CD1c-positive myeloid dendritic cell (primary cell): ENCODE measurements around the gene MPZL2.
A peak's percentile ranks its signal among the peaks of the same experiment; 100 is the strongest.

Experiments used
- DNase-seq: peaks from one replicate; pipeline ENCODE4 v3.0.0-alpha.2; 2016; ENCODE audit errors: extremely low spot score

Gene MPZL2

DNA sequence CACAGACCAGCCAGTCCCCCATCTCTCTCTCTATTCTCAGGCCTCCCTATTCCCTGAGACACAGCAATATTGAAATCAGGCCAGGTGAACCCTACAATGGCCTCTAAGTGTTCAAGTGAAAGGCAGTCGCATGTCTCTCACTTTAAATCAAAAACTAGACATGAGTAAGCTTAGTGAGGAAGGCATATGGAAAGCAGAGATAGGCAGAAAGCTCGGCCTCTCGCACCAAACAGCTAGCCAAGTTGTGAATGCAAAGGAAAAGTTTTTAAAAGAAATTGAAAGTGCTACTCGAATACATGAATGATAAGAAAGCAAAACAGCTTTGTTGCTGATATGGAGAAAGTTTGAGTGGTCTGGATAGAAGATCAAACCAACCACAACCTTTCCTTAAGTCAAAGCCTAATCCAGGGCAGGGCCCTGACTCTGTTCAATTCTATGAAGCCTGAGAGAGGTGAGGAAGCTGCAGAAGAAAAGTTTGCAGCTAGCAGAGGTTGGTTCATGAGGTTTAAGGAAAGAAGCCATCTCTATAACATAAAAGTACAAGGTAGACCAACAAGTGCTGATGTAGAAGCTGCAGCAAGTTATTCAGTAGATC lies 19.8 kb upstream of the MPZL2 start:
- no peak for DNase-seq

- DNase-seq: no peak
Measured at GRCh38 chr11:118283037-118283636, 19.0 kb upstream of the MPZL2 start.

DNA sequence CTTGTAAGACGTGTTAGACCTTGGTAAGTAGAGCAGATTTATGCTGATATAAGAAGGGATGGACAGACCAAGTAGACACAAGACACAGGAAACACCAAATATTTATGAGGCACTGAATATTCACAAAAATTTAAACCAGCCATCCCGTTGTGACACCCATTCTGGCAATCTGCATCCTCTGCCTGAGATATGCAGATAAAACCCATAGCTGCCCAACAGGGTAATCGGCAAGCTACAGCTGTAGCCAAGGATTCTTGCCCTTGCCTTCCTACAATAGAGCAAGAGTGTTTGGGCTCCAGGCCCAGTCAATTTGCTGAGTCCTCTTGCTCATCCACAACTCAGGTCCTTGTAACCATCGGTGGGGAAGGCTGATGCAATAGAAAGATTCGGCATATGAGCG lies 18.5 kb upstream of the MPZL2 start:
- no peak for DNase-seq

DNA sequence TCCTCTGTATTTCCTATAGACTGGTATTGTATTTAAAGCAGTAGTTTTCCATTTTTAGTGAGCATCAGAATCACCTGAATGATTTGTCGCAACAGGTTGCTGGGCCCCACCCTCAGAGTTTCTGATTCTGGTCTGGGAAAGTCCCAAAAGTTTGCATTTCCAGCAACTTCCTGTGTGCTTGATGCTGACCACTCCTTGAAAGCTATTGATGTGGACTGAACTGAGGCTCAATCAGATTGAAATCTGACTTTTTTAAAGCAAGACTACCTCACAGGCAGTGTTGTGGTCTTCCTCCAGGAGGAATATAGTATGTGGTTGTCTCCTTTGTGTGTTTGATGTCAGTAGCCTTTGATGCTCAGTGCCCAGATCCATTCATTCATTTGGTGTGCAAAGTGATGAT lies 17.2 kb upstream of the MPZL2 start:
- no peak for DNase-seq

DNA sequence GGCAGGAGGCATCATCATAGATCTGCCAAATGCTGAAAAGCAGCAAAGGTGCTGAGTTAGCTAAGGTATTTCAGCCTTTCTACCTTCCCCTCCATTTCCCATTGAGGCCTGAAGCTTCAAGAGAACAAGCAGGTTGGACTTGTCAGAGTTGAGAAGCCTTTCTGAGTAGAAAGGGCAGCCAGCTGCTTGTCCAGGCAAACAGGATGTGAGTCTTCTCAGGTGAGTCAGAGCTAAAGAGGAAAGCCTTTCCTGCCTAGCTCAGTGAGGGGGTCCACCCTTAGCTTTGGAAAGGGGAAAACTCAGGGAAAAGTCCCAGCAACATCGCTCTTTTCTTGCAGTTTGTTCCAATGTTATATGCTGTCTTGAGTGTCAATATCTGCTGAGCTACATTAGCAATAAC lies 13.2 kb upstream of the MPZL2 start:
- DNase-seq: no peak

GRCh38 chr11:118276422-118276821 lies 12.3 kb upstream of the MPZL2 start:
- no peak for DNase-seq

GRCh38 chr11:118275176-118275575 lies 11.1 kb upstream of the MPZL2 start:
- DNase-seq: no peak

- no peak for DNase-seq
Measured at GRCh38 chr11:118274186-118274585, 10.1 kb upstream of the MPZL2 start.

- DNase-seq: no peak
Measured at GRCh38 chr11:118272001-118272400, 7.9 kb upstream of the MPZL2 start.

GRCh38 chr11:118267486-118267885 lies 3.4 kb upstream of the MPZL2 start:
- no peak for DNase-seq

DNA sequence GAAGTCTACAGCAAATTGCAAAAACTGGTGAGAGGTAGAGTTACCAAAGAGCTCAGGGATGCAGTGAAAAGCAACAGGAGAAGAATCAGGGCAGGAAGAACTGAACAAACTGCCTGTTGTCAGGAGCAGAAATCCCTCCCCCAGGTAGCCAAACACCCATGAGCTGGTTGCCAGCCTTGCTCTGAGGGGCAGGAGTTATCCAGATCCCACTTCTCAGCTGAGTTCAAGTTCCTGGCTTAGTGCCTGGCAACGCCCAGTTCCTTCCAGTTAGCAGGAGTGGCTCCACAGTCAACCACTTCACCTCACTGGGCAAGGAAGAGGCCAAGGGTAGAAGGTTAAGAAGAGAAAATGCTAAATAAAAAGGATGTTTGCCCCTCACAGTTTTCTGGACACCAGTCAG lies 1.9 kb upstream of the MPZL2 start:
- no peak for DNase-seq

DNA sequence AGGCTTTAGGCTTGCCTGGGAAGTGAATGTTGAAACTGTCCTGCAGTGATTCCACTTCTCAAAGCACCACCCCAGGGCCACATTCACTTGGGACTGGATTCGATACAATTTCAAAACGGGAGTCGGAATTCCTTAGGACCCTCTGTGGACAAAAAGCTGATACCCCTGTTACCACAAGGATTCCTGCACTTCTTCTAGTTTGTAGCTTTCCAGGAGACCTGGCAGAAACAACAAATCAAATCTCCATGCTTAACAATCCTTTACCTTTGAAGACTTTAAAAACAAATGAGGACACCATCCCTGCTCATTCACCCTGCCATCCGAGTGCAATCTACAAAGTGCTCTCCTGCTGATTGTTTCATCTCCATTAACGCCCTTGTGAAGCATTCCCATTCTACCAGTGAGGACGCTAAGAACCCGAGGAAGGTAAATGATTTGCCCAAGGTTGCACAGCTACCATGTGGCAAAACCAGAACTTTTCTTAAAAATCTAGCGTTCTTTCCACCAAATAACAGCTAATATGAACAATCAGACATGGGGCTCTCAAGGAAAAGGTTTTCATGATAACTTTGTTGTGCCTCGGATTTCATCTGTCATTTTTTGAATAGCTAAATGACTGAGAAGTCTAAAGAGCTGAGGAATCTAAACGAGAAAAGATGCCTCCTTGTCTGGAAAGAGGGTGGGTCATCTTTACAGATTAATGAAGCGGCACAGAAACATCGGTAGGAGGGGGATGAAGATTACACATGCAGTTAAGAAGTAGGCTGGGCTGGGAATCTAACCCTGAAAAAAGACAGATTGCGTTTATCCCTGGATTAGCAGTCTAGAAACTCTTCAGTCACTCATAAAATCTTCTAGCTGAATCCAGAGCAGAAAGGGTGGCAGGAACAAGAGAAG lies 720 bp upstream of the MPZL2 start:
- no peak for DNase-seq

- DNase-seq: no peak
Measured at GRCh38 chr11:118263112-118263511, 985 bp downstream of the MPZL2 start.

DNA sequence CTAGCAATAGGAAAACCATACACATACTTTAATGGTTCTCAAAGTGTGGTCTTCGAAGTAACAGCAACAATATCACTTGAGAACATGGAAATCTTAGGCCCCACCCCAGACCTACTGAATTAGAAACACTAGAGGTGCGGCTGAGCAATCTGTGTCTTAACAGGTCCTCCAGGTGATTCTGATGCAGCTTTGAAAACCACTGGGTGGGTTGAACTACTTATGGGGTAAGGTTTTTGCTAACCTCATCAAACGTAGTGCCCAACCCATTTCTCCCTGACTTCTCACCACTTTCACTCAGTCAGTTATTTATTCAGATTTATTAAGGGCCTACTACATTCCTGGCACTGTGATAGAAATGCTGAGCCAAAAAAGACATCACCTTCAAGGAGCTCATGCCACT lies 3.7 kb downstream of the MPZL2 start:
- DNase-seq: no peak

DNA sequence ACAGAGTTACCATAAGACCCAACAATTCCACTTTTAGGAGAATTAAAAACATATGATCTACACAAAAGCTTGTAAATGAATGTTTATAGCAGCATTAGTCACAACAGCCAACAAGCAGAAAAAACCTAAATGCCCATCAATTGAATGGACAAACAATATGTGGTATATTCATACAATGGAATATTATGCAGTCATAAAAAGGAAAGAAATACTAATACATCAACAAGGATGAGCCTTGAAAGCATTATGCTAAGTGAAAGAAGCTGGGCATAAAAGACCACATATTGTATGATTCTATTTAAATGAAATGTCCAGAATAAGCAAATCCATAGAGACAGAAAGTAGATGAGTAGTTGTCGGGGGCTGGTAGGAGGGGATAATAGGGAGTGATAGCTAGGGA lies 5.0 kb downstream of the MPZL2 start:
- DNase-seq: no peak

DNA sequence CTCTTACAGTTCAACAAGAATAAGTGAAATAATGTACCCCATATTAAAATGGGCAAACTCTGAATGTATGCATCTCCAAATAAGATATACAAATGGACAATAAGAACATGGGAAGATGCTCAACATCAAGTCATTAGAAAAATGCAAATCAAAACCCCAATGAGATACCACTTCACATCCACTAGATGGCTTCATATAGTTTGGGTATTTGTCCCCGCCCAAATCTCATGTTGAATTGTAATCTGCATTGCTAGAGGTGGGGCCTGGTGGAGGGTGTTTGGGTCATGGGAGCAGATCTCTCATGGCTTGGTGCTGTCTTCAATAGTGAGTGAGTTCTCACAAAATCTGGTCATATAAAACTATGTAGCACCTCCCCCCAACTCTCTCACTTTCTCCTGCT lies 5.7 kb downstream of the MPZL2 start:
- DNase-seq: no peak

DNA sequence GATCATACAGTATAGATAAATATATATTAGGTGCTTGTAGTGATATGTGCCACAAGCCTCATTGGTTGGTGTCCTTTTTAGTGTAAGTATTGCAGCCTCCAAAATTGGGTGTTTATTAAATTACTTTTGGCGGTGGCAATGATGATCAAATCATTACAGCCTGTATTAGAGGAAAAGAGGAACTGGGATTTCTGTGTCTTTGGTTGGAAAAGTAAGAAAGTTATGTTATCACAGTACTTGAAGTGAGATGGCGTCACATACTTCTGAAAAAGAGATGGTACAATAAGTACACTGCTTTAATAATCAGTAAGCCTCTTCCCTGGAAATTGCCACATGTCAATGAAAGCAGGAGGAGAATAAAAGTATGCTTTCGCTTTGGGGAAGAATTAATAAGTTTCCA lies 11.4 kb downstream of the MPZL2 start:
- peak; percentile 71 for DNase-seq

- DNase-seq: peak; percentile 79
Measured at GRCh38 chr11:118251858-118252652, 12.0 kb downstream of the MPZL2 start, which contains the start of gene MPZL3. TSS of gene MPZL3 (minus strand) at chr11:118252365. CDS start at chr11:118252294, 71 bp downstream.

GRCh38 chr11:118247041-118247440 lies 17.1 kb downstream of the MPZL2 start:
- DNase-seq: no peak

DNA sequence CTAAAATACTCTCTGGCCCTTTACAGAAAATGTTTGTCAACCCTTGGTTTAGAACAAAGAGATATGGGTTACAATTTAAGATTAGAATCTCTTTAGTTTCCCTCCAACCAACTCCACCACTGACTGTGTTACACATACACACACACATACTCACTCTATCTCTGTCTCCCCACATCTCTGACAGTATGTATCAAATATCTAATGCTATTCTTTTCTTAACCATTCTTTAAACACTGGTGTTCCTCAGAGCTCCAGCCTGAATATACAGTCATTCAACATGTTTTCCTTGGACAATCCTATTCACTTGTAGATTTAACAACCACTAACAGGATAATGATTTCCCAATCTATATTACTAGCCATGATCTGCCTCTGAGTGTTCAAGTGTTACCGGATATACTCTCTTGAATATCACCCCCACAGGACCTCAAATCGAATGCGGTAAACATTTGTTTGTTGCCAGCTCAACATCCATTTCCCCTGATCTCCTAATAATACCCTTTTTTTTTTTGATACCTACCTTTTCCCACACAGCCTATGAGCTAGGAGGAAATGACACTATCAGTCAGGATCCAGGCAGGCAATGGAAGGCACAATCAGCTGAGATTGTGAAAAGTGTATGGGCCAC lies 18.0 kb downstream of the MPZL2 start:
- no peak for DNase-seq

- no peak for DNase-seq
Measured at GRCh38 chr11:118243993-118244762, 19.9 kb downstream of the MPZL2 start.
